CD4-positive, CD25-positive, alpha-beta regulatory T cell (primary cell): Measurements from ENCODE around the gene POTEJ. TPM values are rescaled to one million over a fixed set of nuclear protein-coding genes. Genes with fewer than 3 reads are reported as not detected.
"Not testable (repeated sequence)": the region's sequence is repeated elsewhere in the genome, so short reads cannot be mapped to it uniquely, and the experiment has no call there.

Experiments used
- ATAC-seq, 2 donors: fragments of 150-1000 bp; cut with Tn5 transposase; one replicate each; pipeline ENCODE4 v1.10.0; 2021; ENCODE audit warnings: low read depth in 2 of 2, moderate number of reproducible peaks in 2 of 2, moderate library complexity in 1 of 2
- DNase-seq, 3 donors: peaks; one replicate each; pipeline versions ENCODE4 v3.0.0 to v3.0.0-alpha.2; 2012 to 2022; ENCODE audit warnings: mixed read lengths in 1 of 3
- H3K27ac ChIP-seq: one replicate; pipeline ENCODE4 v1.7.0; 2013; ENCODE audit warnings: mild to moderate bottlenecking, low read length; ENCODE audit not compliant: insufficient read depth, poor library complexity, severe bottlenecking
- H3K27me3 ChIP-seq: one replicate; pipeline ENCODE4 v1.7.0; 2013; ENCODE audit warnings: low read length; ENCODE audit not compliant: control insufficient read depth, insufficient read depth
- H3K36me3 ChIP-seq: one replicate; pipeline ENCODE4 v1.7.0; 2013; ENCODE audit warnings: mild to moderate bottlenecking, low read length, moderate library complexity; ENCODE audit not compliant: control insufficient read depth, insufficient read depth
- H3K4me1 ChIP-seq: 2 replicates; pipeline ENCODE4 v1.7.0; 2013; ENCODE audit warnings: mild to moderate bottlenecking, low read length; ENCODE audit not compliant: insufficient read depth, control insufficient read depth, poor library complexity, severe bottlenecking
- H3K4me3 ChIP-seq: one replicate; pipeline ENCODE4 v1.7.0; 2013; ENCODE audit warnings: low read depth, mild to moderate bottlenecking, low read length, moderate library complexity
- H3K9me3 ChIP-seq, 2 experiments: 1 replicate in 1 of 2; 2 replicates in 1 of 2; pipeline ENCODE4 v1.7.0; 2013; ENCODE audit warnings: low read length in 2 of 2, mild to moderate bottlenecking in 1 of 2, moderate library complexity in 1 of 2; ENCODE audit not compliant: control insufficient read depth in 2 of 2
- H3K27ac Mint-ChIP-seq, 3 donors: one replicate each; pipeline ENCODE4 v1.8.0; 2020 to 2022; ENCODE audit warnings: mild to moderate bottlenecking in 3 of 3, mixed read lengths in 3 of 3, moderate library complexity in 2 of 3
- H3K27me3 Mint-ChIP-seq: one replicate; pipeline ENCODE4 v1.8.0; 2022; ENCODE audit warnings: mild to moderate bottlenecking, mixed read lengths
- H3K36me3 Mint-ChIP-seq: one replicate; pipeline ENCODE4 v1.8.0; 2020; ENCODE audit warnings: mixed read lengths
- H3K4me1 Mint-ChIP-seq, 4 donors: one replicate each; pipeline ENCODE4 v1.8.0; 2020 to 2022; ENCODE audit warnings: mixed read lengths in 4 of 4, mild to moderate bottlenecking in 1 of 4
- H3K4me3 Mint-ChIP-seq, 4 donors: one replicate each; pipeline ENCODE4 v1.8.0; 2020 to 2022; ENCODE audit warnings: mild to moderate bottlenecking in 4 of 4, mixed read lengths in 4 of 4, moderate library complexity in 3 of 4
- H3K9me3 Mint-ChIP-seq, 7 donors: one replicate each; pipeline ENCODE4 v1.8.0; 2020 to 2022; ENCODE audit warnings: mixed read lengths in 7 of 7, mild to moderate bottlenecking in 3 of 7, moderate library complexity in 2 of 7
- polyA plus RNA-seq, 4 donors: library from polyadenylated mRNA; unstranded; fragments of 300-500 nt; fragmentation: Illumina TruSeq; gene quantifications; one replicate each; pipeline ENCODE4 v1.2.3, GENCODE V29; 2021
- total RNA-seq: library from RNA; stranded (reverse); gene quantifications from one replicate; pipeline ENCODE4 v1.2.3, GENCODE V29; 2022

Gene POTEJ
- total RNA-seq (not detected), polyA plus RNA-seq (not detected)

- H3K4me1 ChIP-seq, H3K27ac Mint-ChIP-seq, H3K36me3 Mint-ChIP-seq, DNase-seq, H3K9me3 Mint-ChIP-seq, H3K4me3 Mint-ChIP-seq, H3K4me3 ChIP-seq, H3K27me3 ChIP-seq, H3K27me3 Mint-ChIP-seq, H3K27ac ChIP-seq, ATAC-seq, H3K4me1 Mint-ChIP-seq, H3K9me3 ChIP-seq, H3K36me3 ChIP-seq: not testable (repeated sequence)
These were observed at the start of gene POTEJ for GRCh38 chr2:130611140-130611539. POTEJ (plus strand) TSS chr2:130611440; CDS start chr2:130611533, 93 bp downstream.

GRCh38 chr2:130566165-130566564, 45.1 kb upstream of the POTEJ start:
- not testable (repeated sequence) for H3K36me3 Mint-ChIP-seq, H3K4me1 ChIP-seq, H3K4me3 ChIP-seq, H3K27ac Mint-ChIP-seq, H3K36me3 ChIP-seq, H3K27me3 ChIP-seq, H3K27ac ChIP-seq, H3K9me3 Mint-ChIP-seq, H3K9me3 ChIP-seq, H3K4me3 Mint-ChIP-seq, DNase-seq, H3K4me1 Mint-ChIP-seq, H3K27me3 Mint-ChIP-seq, ATAC-seq

- H3K4me1 ChIP-seq, H3K4me3 ChIP-seq, H3K27me3 ChIP-seq, ATAC-seq, H3K27me3 Mint-ChIP-seq, H3K27ac ChIP-seq, H3K4me1 Mint-ChIP-seq, H3K36me3 Mint-ChIP-seq, H3K9me3 ChIP-seq, H3K4me3 Mint-ChIP-seq, H3K27ac Mint-ChIP-seq, H3K36me3 ChIP-seq, DNase-seq, H3K9me3 Mint-ChIP-seq: not testable (repeated sequence)
These were observed 39.3 kb upstream of the POTEJ start for GRCh38 chr2:130571929-130572328.

- not testable (repeated sequence) for H3K27me3 ChIP-seq, H3K36me3 ChIP-seq, ATAC-seq, H3K9me3 Mint-ChIP-seq, H3K27ac Mint-ChIP-seq, H3K4me3 Mint-ChIP-seq, H3K9me3 ChIP-seq, DNase-seq, H3K36me3 Mint-ChIP-seq, H3K27me3 Mint-ChIP-seq, H3K4me1 ChIP-seq, H3K4me1 Mint-ChIP-seq, H3K27ac ChIP-seq, H3K4me3 ChIP-seq
These were observed 37.0 kb upstream of the POTEJ start for GRCh38 chr2:130574230-130574629.

DNA sequence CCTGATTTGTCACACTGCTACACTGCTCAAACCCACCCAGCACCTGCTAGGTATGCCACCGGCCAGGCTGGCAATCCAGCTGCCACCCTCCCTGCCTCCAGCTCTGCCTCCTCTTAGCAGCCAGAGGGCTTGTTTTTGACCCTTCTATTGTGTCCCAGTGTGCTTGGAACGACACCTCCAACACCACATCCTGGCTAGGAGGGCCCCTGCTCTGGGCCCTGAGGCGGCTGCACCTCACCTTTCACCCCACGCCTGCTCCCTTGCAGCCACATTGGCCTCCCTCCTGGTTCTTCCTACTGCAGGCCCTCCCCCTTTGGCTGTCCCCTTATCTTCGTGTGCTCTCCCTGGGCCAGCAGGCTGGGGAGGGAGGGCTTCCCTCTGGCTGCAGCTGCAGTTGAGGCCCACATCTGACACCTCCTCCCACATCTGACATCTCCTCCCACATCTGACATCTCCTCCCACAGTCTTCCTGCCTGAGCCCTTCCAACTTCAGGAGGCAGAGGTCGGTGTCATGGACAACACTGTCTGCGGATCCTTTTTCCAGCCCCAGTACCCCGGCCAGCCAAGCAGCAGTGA, 34.9 kb upstream of the POTEJ start:
- not testable (repeated sequence) for H3K27ac ChIP-seq, H3K9me3 ChIP-seq, H3K4me1 Mint-ChIP-seq, H3K4me1 ChIP-seq, H3K9me3 Mint-ChIP-seq, H3K27me3 ChIP-seq, H3K27ac Mint-ChIP-seq, H3K27me3 Mint-ChIP-seq, H3K4me3 ChIP-seq, ATAC-seq, H3K36me3 ChIP-seq, H3K36me3 Mint-ChIP-seq, DNase-seq, H3K4me3 Mint-ChIP-seq

DNA sequence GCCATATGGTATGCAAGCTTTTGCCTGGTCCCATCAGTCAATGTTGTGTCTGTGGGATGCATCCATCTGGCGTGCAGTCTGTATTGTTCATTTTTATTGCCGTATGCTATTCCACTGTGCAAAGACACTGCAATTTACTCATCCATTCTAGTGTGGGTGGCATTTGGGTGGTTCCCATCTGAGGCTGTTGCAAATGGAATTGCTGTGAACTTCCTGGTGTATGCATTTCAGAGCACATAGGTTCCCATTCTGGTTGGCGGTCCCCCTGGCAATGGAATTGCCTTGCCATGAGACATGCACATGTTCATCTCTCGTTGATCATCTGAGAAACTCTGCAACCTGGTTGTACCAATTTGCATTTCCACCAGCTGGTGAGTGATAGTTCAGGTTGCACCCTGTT, 33.7 kb upstream of the POTEJ start:
- H3K9me3 ChIP-seq, ATAC-seq, H3K4me3 ChIP-seq, H3K27ac Mint-ChIP-seq, DNase-seq, H3K4me1 Mint-ChIP-seq, H3K9me3 Mint-ChIP-seq, H3K4me1 ChIP-seq, H3K4me3 Mint-ChIP-seq, H3K27me3 ChIP-seq, H3K36me3 Mint-ChIP-seq, H3K27me3 Mint-ChIP-seq, H3K36me3 ChIP-seq, H3K27ac ChIP-seq: not testable (repeated sequence)

- H3K4me1 Mint-ChIP-seq: not testable (repeated sequence)
These were observed 32.1 kb upstream of the POTEJ start for GRCh38 chr2:130579121-130579520.

DNA sequence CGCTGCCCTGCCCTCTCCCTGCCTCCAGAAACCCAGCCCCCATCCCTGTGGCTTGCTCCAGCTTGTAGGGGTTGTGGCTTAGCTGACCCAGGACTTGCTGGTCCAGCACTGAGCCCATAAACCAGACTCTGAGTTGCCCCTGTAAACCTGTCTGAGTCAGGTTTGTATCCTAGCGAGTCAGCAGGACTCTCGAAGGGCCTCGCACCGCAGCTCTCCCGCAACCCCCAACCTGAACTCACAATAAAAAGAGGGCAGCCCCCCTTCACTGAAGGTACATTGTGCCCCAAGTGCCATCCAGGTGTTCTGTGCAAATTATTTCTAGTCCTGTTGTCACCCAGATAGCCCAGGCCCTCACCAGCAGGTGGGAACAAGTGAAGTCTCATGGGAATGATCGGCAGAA, 29.7 kb upstream of the POTEJ start:
- not testable (repeated sequence) for H3K27ac Mint-ChIP-seq, H3K27me3 Mint-ChIP-seq, H3K27me3 ChIP-seq, H3K4me3 ChIP-seq, H3K27ac ChIP-seq, H3K4me3 Mint-ChIP-seq, DNase-seq, H3K4me1 ChIP-seq, ATAC-seq, H3K36me3 ChIP-seq, H3K36me3 Mint-ChIP-seq, H3K4me1 Mint-ChIP-seq, H3K9me3 ChIP-seq, H3K9me3 Mint-ChIP-seq

More at GRCh38 chr2:130579121-130579520, 32.1 kb upstream of the POTEJ start:
- H3K36me3 ChIP-seq, H3K27ac ChIP-seq, DNase-seq, H3K36me3 Mint-ChIP-seq, H3K4me1 ChIP-seq, H3K9me3 ChIP-seq, H3K27me3 ChIP-seq, H3K4me3 Mint-ChIP-seq, H3K9me3 Mint-ChIP-seq, H3K4me3 ChIP-seq, ATAC-seq, H3K27ac Mint-ChIP-seq, H3K27me3 Mint-ChIP-seq: not testable (repeated sequence)
